ENCODE data around the gene TNFRSF4. TPM values are rescaled to one million over a fixed set of nuclear protein-coding genes. Genes with fewer than 3 reads are reported as not detected.

TNFRSF4 gene
- total and polyA plus RNA-seq, 2 donors from 2014 or later: 3.3 to 5.1 TPM

- Histone ChIP-seq H3K27me3 (ENCODE audit: control insufficient read depth, insufficient read depth, low read length) (no peaks in the 10 kb centered on the region), H3K9me3 (ENCODE audit: control insufficient read depth in 2 of 3, insufficient read depth in 1 of 3, low read length in 3 of 3) (no peaks in the 10 kb centered on the region), H3K27ac (ENCODE audit: low read depth in 2 of 2, low read length in 2 of 2) (no peak overlapping the region), H3K4me1 (ENCODE audit: control insufficient read depth in 2 of 3, insufficient read depth in 2 of 3, low read depth in 1 of 3, low read length in 3 of 3) (no peaks in the 10 kb centered on the region), H3K36me3 (ENCODE audit: control insufficient read depth in 2 of 3, insufficient read depth in 3 of 3, low read length in 3 of 3) (no peaks in the 10 kb centered on the region), H3K9ac (ENCODE audit: low read length in 3 of 3) (no peak overlapping the region), H3K4me3 (ENCODE audit: low read length in 3 of 3) (no peak overlapping the region)
- DNase-seq (no peak), FAIRE-seq (no peak)
- intact Hi-C loops (cut with DNase I): no loop called here
- TF ChIP-seq, protein P1, sequence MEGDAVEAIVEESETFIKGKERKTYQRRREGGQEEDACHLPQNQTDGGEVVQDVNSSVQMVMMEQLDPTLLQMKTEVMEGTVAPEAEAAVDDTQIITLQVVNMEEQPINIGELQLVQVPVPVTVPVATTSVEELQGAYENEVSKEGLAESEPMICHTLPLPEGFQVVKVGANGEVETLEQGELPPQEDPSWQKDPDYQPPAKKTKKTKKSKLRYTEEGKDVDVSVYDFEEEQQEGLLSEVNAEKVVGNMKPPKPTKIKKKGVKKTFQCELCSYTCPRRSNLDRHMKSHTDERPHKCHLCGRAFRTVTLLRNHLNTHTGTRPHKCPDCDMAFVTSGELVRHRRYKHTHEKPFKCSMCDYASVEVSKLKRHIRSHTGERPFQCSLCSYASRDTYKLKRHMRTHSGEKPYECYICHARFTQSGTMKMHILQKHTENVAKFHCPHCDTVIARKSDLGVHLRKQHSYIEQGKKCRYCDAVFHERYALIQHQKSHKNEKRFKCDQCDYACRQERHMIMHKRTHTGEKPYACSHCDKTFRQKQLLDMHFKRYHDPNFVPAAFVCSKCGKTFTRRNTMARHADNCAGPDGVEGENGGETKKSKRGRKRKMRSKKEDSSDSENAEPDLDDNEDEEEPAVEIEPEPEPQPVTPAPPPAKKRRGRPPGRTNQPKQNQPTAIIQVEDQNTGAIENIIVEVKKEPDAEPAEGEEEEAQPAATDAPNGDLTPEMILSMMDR (IDR thresholded peaks at IDR 0.05; ENCODE audit: borderline replicate concordance, extremely low read depth, insufficient read depth): no peak
These were observed 26.4 kb upstream of the TNFRSF4 start for GRCh38 chr1:1240348-1240732.

DNA sequence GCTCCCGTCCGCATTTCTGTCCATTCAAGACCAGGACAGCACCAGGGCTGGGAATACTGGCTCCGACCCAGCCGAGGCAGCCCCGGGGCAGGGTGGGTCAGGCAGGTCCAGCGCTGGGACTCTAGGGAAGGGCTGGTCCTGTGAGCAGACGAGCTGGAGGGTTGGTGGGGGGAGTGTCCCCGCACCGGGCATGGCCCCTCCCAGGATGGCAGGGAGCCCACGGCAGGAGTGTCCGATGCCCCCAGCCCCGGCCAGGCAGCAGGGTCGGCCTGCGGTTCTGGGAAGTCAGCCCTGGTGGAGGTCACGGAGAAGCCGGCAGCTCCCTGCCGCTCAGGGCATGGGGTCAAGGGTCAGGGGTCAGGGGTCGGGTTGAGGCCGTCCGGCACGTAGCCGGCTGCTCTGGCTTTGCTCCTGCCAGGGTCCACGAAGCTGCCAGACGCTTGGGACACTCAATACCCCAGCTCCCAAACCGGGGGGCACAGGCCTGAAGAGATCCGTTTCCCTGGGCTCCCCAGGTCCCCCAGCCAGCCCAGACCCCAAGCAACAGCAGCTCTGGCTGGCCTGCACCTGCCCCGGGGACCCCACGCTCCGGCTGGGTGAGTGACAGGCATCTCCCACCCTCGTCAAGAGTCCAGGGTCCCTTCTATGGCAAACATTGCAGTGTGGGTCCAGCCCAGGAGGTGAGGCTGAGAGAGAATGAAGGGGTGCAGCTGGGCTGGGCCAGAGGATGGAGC is 25.8 kb upstream of the TNFRSF4 start:
- no peak overlapping the region for H3K9ac ChIP-seq (ENCODE audit: low read length in 3 of 3)
- no peaks in the 10 kb centered on the region for H3K27me3 ChIP-seq (ENCODE audit: control insufficient read depth, insufficient read depth, low read length)
- no peaks in the 10 kb centered on the region for H3K9me3 ChIP-seq (ENCODE audit: control insufficient read depth in 2 of 3, insufficient read depth in 1 of 3, low read length in 3 of 3)
- no peak overlapping the region for H3K27ac ChIP-seq (ENCODE audit: low read depth in 2 of 2, low read length in 2 of 2)
- DNase-seq: peak in 1 of 5 donors; percentile 73
- no peaks in the 10 kb centered on the region for H3K36me3 ChIP-seq (ENCODE audit: control insufficient read depth in 2 of 3, insufficient read depth in 3 of 3, low read length in 3 of 3)
- no peak overlapping the region for H3K4me3 ChIP-seq (ENCODE audit: low read length in 3 of 3)
- FAIRE-seq: no peak
- TF ChIP-seq, protein P1 (IDR thresholded peaks at IDR 0.05; ENCODE audit: borderline replicate concordance, extremely low read depth, insufficient read depth): no peak
- intact Hi-C loops (cut with DNase I): loop anchor here (10.0 kb wide), 1 partner anchor 115 kb away; no protein-coding TSS in a partner anchor
- no peaks in the 10 kb centered on the region for H3K4me1 ChIP-seq (ENCODE audit: control insufficient read depth in 2 of 3, insufficient read depth in 2 of 3, low read depth in 1 of 3, low read length in 3 of 3)

- no peaks in the 10 kb centered on the region for H3K27me3 ChIP-seq (ENCODE audit: control insufficient read depth, insufficient read depth, low read length)
- TF ChIP-seq, protein P1 (IDR thresholded peaks at IDR 0.05; ENCODE audit: borderline replicate concordance, extremely low read depth, insufficient read depth): no peak
- no peak overlapping the region for H3K4me3 ChIP-seq (ENCODE audit: low read length in 3 of 3)
- H3K36me3 ChIP-seq (ENCODE audit: control insufficient read depth in 2 of 3, insufficient read depth in 3 of 3, low read length in 3 of 3): no peaks in the 10 kb centered on the region
- no peaks in the 10 kb centered on the region for H3K9me3 ChIP-seq (ENCODE audit: control insufficient read depth in 2 of 3, insufficient read depth in 1 of 3, low read length in 3 of 3)
- no peak overlapping the region for H3K27ac ChIP-seq (ENCODE audit: low read depth in 2 of 2, low read length in 2 of 2)
- DNase-seq: peak in 1 of 5 donors; percentile 63
- intact Hi-C loops (cut with DNase I): loop anchor here (10.0 kb wide), 1 partner anchor 114 kb away; no protein-coding TSS in a partner anchor
- no peak overlapping the region for H3K9ac ChIP-seq (ENCODE audit: low read length in 3 of 3)
- FAIRE-seq: no peak
- H3K4me1 ChIP-seq (ENCODE audit: control insufficient read depth in 2 of 3, insufficient read depth in 2 of 3, low read depth in 1 of 3, low read length in 3 of 3): no peaks in the 10 kb centered on the region
These were observed 25.3 kb upstream of the TNFRSF4 start for GRCh38 chr1:1239227-1239613.
